ENCODE data around the gene ALDH7A1.
"Not testable (repeated sequence)": the region's sequence is repeated elsewhere in the genome, so short reads cannot be mapped to it uniquely, and the experiment has no call there.

The ALDH7A1 gene

DNA sequence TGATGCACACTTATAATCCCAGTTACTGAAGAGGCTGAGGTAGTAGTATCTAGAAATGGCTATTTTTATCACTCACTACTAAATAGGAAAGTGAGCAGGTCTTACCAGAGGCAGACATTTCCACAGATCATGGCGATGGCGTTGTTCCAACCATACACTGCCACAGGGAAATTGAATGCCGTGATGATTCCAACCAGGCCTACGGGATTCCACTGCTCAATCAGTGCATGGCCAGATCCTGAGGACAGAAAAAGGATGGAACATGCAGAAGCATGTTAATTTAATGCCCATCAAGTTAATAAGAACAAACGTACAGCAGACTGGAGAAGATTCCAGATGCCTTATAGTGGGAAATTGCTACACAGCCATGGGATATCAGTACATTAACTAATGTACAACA, 18.0 kb downstream of the ALDH7A1 start:
- TF ChIP-seq CTCF (conservative IDR thresholded peaks at IDR 0.05; ENCODE audit: low read length) = no peak

GRCh38 chr5:126575644-126576043, 19.4 kb downstream of the ALDH7A1 start:
- no peak for DNase-seq (ENCODE audit: low read depth)
- TF ChIP-seq CTCF (conservative IDR thresholded peaks at IDR 0.05; ENCODE audit: low read length) = no peak
- no peak overlapping the region for H3K4me3 ChIP-seq (ENCODE audit: low read length)

More for the DNA sequence above, 18.0 kb downstream of the ALDH7A1 start:
- DNase-seq (ENCODE audit: low read depth) = no peak
- no peak overlapping the region for H3K4me3 ChIP-seq (ENCODE audit: low read length)

GRCh38 chr5:126568206-126568755, 26.7 kb downstream of the ALDH7A1 start:
- no peak overlapping the region for H3K4me3 ChIP-seq (ENCODE audit: low read length)
- TF ChIP-seq CTCF (conservative IDR thresholded peaks at IDR 0.05; ENCODE audit: low read length) = no peak
- DNase-seq (ENCODE audit: low read depth) = no peak

- no peak for TF ChIP-seq CTCF (conservative IDR thresholded peaks at IDR 0.05; ENCODE audit: low read length)
- DNase-seq (ENCODE audit: low read depth) = no peak
- H3K4me3 ChIP-seq (ENCODE audit: low read length) = no peak overlapping the region
Measured at GRCh38 chr5:126562823-126563222, 32.2 kb downstream of the ALDH7A1 start.

GRCh38 chr5:126561908-126562307, 33.1 kb downstream of the ALDH7A1 start:
- no peak for DNase-seq (ENCODE audit: low read depth)
- TF ChIP-seq CTCF (conservative IDR thresholded peaks at IDR 0.05; ENCODE audit: low read length) = no peak
- no peak overlapping the region for H3K4me3 ChIP-seq (ENCODE audit: low read length)

DNA sequence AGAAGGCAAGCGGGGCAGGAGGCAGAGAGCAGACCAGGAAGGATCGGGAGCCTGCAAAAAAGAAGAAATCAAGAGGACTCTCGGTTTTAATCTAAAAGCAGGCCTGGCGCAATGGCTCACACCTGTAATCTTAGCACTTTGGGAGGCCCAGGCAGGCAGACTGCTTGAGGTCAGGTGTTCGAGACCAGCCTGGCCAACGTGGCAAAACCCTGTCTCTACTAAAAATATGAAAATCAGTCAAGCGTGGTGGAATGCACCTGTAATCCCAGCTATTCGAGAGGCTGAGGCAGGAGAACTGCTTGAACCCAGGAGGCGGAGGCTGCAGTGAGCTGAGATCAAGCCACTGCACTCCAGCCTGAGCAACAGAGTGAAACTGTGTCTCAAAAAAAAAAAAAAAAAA, 39.9 kb downstream of the ALDH7A1 start:
- H3K4me3 ChIP-seq (ENCODE audit: low read length); DNase-seq (ENCODE audit: low read depth): not testable (repeated sequence)

DNA sequence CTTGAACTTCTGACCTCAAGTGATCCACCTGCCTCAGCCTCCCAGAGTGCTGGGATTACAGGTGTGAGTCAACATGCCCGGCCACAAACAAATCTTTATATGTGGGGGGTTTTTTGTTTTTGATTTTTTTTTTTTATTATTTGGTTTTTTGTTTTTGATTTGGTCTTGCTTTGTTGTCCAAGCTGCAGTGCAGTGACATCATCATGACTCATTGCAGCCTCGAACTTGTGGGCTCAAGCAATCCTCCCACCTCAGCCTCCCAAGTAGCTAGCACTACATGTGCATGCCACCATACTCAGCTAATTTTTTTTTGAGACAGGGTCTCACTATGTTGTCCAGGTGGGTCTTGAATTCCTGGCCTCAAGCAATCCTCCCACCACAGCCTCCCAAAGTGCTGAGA, 42.4 kb downstream of the ALDH7A1 start:
- no peak for DNase-seq (ENCODE audit: low read depth)
- no peak overlapping the region for H3K4me3 ChIP-seq (ENCODE audit: low read length)
- TF ChIP-seq CTCF (conservative IDR thresholded peaks at IDR 0.05; ENCODE audit: low read length) = no peak

Data from AG10803 (cell line).